Osteoblast (primary cell): ENCODE measurements around the gene RBL2. TPM values are rescaled to one million over a fixed set of nuclear protein-coding genes. Genes with fewer than 3 reads are reported as not detected.
"Not testable (repeated sequence)": the region's sequence is repeated elsewhere in the genome, so short reads cannot be mapped to it uniquely, and the experiment has no call there.

ENCODE experiments used
- DNase-seq: peaks from one replicate; pipeline ENCODE4 v3.0.0; 2011; ENCODE audit warnings: low spot score, mixed read lengths; ENCODE audit not compliant: insufficient read length; ENCODE audit errors: missing footprints
- H2AFZ ChIP-seq: 2 replicates; pipeline ENCODE4 v1.6.0; 2011; ENCODE audit warnings: mild to moderate bottlenecking, low read length
- H3K27ac ChIP-seq: 2 replicates; pipeline ENCODE4 v1.5.1; 2011; ENCODE audit warnings: mild to moderate bottlenecking, low read depth, low read length, moderate library complexity
- H3K27me3 ChIP-seq: 2 replicates; pipeline ENCODE4 v1.6.0; 2012; ENCODE audit warnings: mild to moderate bottlenecking, control low read depth, inconsistent platforms, low read length, moderate library complexity; ENCODE audit not compliant: insufficient read depth
- H3K36me3 ChIP-seq: 2 replicates; pipeline ENCODE4 v1.5.1; 2011; ENCODE audit warnings: mild to moderate bottlenecking, low read length, control low read depth, moderate library complexity; ENCODE audit not compliant: insufficient read depth
- H3K4me1 ChIP-seq: 2 replicates; pipeline ENCODE4 v1.5.1; 2011; ENCODE audit warnings: mild to moderate bottlenecking, low read length, control low read depth, moderate library complexity; ENCODE audit not compliant: insufficient read depth
- H3K4me2 ChIP-seq: 2 replicates; pipeline ENCODE4 v1.6.0; 2011; ENCODE audit warnings: mild to moderate bottlenecking, low read length; ENCODE audit not compliant: insufficient read depth
- H3K4me3 ChIP-seq: fragments of 200-600 bp; sonication (generic); 3 replicates; pipeline ENCODE4 v1.5.1; 2012; ENCODE audit warnings: mild to moderate bottlenecking, low read length, inconsistent platforms; ENCODE audit not compliant: insufficient read depth
- H3K79me2 ChIP-seq: 2 replicates; pipeline ENCODE4 v1.6.0; 2012; ENCODE audit warnings: mild to moderate bottlenecking, low read length, control low read depth, inconsistent platforms; ENCODE audit not compliant: insufficient read depth
- H3K9me3 ChIP-seq: 2 replicates; pipeline ENCODE4 v1.5.1; 2011; ENCODE audit warnings: low read depth, low read length, control low read depth
- H4K20me1 ChIP-seq: 2 replicates; pipeline ENCODE4 v1.6.0; 2012; ENCODE audit warnings: mild to moderate bottlenecking, low read length, control low read depth; ENCODE audit not compliant: insufficient read depth
- CTCF ChIP-seq: IDR thresholded peaks from 2 replicates; pipeline ENCODE4 v1.5.1; 2011; ENCODE audit warnings: mild to moderate bottlenecking, low read depth, low read length, moderate library complexity; ENCODE audit errors: extremely low read depth
- total RNA-seq: library from RNA; depleted of rRNA; stranded (reverse); fragments of >200 nt; gene quantifications from 2 replicates; pipeline ENCODE4 v1.2.3, GENCODE V29; 2012

The RBL2 gene
- total RNA-seq, 1 donor = 56.1 TPM

- Histone ChIP-seq H3K27me3 (no peaks in the 10 kb centered on the region), H3K79me2 (no peaks in the 10 kb centered on the region), H3K4me1 (no peaks in the 10 kb centered on the region), H4K20me1 (no peaks in the 10 kb centered on the region), H3K4me2 (no peak overlapping the region), H3K36me3 (no peaks in the 10 kb centered on the region), H2AFZ (no peak overlapping the region), H3K9me3 (no peaks in the 10 kb centered on the region), H3K27ac (no peak overlapping the region), H3K4me3 (no peak overlapping the region)
- TF ChIP-seq CTCF = no peak
- no peak for DNase-seq
Observed at GRCh38 chr16:53530046-53530445, 95.8 kb downstream of the RBL2 start.

- Histone ChIP-seq H3K4me1 (no peaks in the 10 kb centered on the region), H3K79me2 (no peaks in the 10 kb centered on the region), H3K4me3 (no peak overlapping the region), H3K27me3 (no peaks in the 10 kb centered on the region), H2AFZ (no peak overlapping the region), H3K9me3 (no peaks in the 10 kb centered on the region), H3K36me3 (no peaks in the 10 kb centered on the region), H3K4me2 (no peak overlapping the region), H4K20me1 (no peaks in the 10 kb centered on the region), H3K27ac (no peak overlapping the region)
- no peak for DNase-seq
- TF ChIP-seq CTCF = no peak
Observed at GRCh38 chr16:53530741-53531140, 96.5 kb downstream of the RBL2 start.

- Histone ChIP-seq H4K20me1 (no peaks in the 10 kb centered on the region), H3K9me3 (no peaks in the 10 kb centered on the region), H3K36me3 (no peaks in the 10 kb centered on the region), H3K4me3 (no peak overlapping the region), H3K4me2 (no peak overlapping the region), H3K27ac (no peak overlapping the region), H3K27me3 (no peaks in the 10 kb centered on the region), H3K4me1 (no peaks in the 10 kb centered on the region), H3K79me2 (no peaks in the 10 kb centered on the region), H2AFZ (no peak overlapping the region)
- DNase-seq = no peak
- no peak for TF ChIP-seq CTCF
Observed at GRCh38 chr16:53534206-53534605, 99.9 kb downstream of the RBL2 start.

GRCh38 chr16:53537626-53538025, 103.4 kb downstream of the RBL2 start:
- H3K9me3 ChIP-seq = no peaks in the 10 kb centered on the region
- DNase-seq = no peak

GRCh38 chr16:53539346-53539745, 105.1 kb downstream of the RBL2 start:
- not testable (repeated sequence) for H3K4me2 ChIP-seq, H3K36me3 ChIP-seq, H3K27ac ChIP-seq, H3K4me1 ChIP-seq, DNase-seq, H3K4me3 ChIP-seq, H2AFZ ChIP-seq, H4K20me1 ChIP-seq, H3K79me2 ChIP-seq, H3K9me3 ChIP-seq, H3K27me3 ChIP-seq

More at GRCh38 chr16:53537626-53538025, 103.4 kb downstream of the RBL2 start:
- Histone ChIP-seq H3K36me3 (no peaks in the 10 kb centered on the region), H3K4me1 (peaks cover 9% of the 10 kb centered on the region), H3K79me2 (no peaks in the 10 kb centered on the region), H2AFZ (no peak overlapping the region), H3K4me2 (no peak overlapping the region), H4K20me1 (no peaks in the 10 kb centered on the region), H3K27me3 (no peaks in the 10 kb centered on the region), H3K4me3 (no peak overlapping the region), H3K27ac (no peak overlapping the region)
- no peak for TF ChIP-seq CTCF

- not testable (repeated sequence) for H2AFZ ChIP-seq, H3K36me3 ChIP-seq, H4K20me1 ChIP-seq, H3K27ac ChIP-seq, H3K9me3 ChIP-seq, H3K4me1 ChIP-seq, H3K4me3 ChIP-seq, H3K27me3 ChIP-seq, DNase-seq, H3K79me2 ChIP-seq, H3K4me2 ChIP-seq
Observed at GRCh38 chr16:53539759-53540718, 105.8 kb downstream of the RBL2 start.
